CD4-positive, alpha-beta T cell treated with Interferon alpha-2 for 1 hour (primary cell): ENCODE results near the gene PPP1R9A.
A peak's percentile ranks its signal among the peaks of the same experiment; 100 is the strongest.

Experiments
- DNase-seq, 2 donors: peaks; one replicate each; pipeline ENCODE4 v3.0.0-alpha.2; 2020 to 2022

PPP1R9A gene

DNA sequence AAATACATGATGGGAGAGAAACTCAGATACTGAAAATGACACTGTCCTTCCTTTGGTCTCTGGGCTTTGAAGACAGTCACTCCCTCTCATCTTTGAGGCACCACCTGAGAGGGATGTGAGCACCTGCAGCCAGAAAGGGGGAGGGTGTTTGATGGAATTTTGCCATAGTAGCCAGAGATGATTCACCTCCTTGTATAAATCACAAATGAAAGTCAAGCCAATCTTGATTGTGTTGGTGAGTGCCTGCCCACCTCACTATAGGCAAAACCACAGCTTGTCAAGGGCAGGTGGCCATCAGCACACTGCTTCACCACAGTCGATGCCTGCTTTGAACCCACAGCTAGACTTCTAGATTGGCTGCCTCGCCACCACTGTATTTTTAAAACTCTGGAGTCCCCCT, 368.7 kb downstream of the PPP1R9A start:
- no peak for DNase-seq

DNA sequence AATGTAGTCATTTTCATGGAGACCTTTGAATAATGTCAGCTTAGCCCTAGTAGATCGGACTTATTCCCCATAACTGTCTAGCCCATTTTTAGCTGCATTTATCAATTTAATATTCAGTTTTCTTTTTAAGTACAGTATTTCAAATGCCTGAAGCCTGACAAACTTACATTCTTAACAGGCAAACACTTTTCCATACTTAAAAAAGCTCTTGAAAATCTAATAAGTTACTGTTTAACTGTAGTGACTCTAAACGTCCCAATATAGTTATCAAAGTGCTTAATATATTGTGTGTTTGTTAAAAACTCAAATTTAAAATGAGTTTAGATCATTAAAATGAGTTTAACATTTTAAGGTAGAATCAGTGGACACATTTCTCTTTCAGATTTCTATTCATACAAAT, 372.0 kb downstream of the PPP1R9A start:
- DNase-seq, result no peak

DNA sequence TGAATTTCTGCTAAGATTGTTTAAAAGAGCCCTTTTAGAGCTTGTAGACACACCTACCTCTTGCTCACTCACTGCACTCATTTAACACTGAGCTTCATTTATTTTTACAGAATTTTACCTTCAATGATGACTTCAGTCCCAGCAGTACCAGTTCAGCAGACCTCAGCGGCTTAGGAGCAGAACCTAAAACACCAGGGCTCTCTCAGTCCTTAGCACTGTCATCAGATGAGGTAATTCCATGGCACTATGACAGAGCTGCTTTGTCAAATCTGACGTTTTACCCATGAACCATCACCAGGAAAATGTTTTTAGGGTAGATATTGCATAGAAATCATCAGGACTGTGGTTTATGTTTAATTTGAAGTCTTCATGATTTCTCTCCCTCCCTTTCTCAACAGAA, 378.7 kb downstream of the PPP1R9A start:
- DNase-seq, result no peak

DNA sequence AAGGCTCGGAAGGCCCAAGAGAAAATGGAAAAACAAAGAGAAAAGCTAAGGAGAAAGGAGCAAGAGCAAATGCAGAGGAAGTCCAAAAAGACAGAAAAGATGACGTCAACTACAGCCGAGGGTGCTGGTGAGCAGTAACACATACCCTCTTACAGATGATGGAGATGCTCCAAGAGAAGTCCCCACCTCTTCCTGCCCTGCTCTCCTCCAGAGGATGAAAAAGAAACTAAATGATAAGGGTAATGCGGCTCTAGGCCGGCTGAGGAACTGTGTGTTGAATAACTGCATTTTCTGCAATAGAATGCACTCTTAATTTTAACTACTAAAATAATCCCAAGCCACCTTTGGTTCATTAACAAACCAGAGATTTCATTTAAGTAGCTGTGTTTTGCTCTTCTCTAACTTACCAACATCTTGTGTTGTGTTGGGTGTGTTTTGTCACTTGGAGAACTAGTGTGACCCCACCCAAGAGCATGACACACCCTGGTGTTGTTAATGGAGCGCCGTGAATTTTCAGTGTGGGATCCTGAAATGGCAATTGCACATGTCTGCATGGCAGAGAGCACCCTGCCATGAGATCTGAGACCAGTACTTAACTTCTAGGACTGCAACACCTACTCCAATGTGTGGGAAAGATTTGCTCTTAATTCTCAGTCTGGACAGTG, 382.9 kb downstream of the PPP1R9A start:
- DNase-seq, result no peak

DNA sequence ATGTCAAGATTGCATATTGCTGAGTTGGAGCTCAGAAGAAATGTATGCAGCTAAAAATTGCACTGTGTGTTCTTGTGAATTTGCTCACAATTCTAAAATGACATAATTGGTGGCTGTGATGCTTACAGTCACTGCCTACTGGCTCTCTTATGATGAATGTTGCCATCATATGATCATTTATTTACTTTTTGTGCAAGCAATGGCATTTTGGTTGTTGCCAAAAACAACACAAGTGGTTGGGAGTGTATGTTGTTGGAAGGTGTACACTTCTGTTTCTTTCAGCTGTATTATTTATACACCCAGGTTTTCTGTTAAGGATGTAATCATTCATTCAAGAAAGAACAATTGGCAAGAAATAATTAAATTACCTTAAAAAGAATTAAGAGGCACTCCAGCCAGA, 388.0 kb downstream of the PPP1R9A start:
- no peak for DNase-seq

DNA sequence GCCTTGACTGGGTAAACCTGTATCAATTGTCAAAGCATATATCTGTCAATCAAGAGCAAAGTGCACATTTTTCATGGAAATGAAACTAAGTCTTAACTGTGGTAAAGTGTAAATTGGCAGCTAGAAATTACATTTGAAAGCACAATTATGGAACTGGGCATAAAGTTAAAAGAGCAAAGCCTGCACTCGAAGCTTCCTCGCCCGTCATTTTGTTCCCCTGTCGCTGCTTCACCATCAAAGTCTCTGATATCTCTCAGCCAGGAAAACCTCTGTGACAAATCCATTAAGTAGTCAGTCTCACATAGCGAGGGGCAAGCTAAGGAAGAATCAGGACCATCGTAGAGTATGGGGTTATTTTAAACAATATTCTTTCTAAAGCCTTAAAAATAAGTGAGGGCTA, 389.1 kb downstream of the PPP1R9A start:
- DNase-seq, result no peak

DNA sequence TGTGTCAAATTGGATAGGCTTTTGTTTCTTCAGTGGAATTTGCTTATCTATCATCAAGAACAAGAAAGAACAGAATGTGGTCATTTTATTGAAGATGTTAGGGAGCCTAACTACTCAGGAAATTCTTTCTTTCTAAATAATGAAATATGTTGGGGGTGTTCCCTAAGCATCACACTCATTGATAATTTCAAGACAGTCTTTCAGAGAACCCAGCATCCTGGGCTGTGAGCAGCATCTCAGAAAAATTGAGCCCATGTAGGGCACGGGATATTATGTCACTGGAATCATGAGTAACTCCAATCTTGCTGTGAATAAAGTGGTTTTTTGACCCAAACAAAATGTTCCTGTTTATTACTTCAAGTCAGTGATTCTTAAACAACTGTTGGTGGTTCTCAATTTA, 389.6 kb downstream of the PPP1R9A start:
- DNase-seq, result no peak

DNA sequence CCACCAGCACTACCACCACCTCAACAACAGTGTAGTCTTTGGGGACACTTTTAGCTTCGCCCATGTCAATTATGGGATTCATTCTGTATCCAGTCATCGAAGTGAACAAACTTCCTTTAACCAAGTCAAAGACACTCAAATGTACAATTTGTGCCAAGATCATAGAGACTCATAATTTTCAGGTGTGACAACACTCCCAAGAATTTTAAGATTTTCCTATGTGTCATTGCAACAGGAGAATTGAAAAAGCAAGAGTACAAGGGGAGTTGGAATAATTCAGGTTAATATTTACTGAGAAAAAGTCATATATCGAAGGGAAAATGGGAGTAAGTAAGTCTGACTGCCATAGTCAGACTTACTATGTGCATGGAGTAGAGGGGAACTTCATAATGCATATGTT, 390.7 kb downstream of the PPP1R9A start:
- DNase-seq, result no peak

DNA sequence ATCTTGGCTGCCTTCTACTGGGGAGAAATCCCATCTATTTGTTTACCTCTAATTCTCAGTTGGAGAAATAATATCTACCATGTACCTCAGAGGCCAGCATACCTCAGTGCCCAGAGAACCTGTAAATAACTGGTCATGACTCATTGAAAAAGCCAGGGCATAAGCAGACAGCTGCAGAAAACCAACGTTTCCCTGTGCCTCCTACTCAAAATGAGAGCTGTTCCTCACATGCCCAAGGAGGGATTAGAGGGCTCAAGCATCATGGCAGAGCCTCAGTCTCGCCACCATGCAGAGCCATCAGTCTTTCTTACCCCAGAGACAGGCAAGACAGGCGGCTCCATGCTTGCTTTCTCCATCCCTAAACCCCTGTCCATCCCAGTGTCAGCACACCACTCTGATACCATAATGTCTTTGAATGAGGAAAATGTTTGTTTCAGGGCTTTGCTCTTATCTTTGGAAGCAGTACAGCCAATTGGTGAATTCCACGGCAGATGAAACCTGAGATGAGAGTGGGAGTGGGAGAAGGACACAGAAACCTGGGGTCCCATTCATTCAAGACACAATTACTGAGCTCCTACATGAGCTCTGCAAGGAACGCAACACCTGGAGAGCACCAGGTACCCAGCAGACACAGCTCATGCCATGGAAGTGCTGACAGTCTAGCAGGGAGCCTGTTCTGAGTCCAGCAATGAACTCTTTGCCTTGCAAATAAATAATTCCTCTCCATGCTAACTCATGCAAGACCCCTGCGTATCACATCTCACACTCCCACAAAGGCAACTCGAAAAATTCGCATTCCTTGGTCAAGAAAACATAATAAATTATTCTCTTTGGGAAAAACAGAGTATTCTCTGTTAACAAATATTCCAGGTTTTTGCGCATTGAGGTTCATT, 395.9 kb downstream of the PPP1R9A start:
- no peak for DNase-seq

DNA sequence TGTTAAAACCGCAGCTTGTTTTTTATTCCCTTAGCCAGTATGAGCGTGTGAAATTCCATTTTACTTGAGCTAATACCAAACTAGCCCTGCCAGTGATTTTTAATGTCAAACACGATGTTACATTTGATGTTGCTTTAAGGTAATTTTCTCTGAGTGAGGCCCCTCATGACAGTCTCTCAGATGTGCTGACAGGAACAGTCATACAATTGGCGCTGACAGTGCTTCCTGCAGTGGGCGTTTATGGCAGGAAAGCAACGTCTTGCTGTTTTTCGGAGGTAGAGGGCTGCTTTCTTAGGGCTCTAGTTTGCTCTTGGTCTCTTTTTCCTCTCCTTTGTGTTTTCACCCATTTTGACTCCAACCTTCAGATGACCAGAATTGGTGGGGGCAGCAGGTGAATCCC, 397.6 kb downstream of the PPP1R9A start:
- no peak for DNase-seq

DNA sequence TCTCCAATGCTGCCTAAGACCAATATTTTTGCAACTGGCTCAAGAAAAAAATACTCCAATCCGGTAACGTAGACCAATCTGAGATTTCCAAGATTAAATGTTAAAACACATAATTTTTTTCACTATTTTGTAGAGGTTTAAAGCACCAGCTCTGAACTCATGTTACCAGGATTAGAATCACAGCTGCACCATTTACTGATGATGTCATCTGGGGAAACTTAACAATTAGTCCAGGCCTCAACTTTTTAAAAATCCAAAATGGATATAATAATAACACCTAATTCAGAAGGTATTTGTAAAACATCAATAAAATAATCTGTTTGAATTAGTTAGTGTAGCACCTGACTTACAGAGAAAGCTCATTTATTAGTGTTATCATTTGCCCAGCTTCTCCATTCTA, 402.6 kb downstream of the PPP1R9A start:
- DNase-seq, result no peak

DNA sequence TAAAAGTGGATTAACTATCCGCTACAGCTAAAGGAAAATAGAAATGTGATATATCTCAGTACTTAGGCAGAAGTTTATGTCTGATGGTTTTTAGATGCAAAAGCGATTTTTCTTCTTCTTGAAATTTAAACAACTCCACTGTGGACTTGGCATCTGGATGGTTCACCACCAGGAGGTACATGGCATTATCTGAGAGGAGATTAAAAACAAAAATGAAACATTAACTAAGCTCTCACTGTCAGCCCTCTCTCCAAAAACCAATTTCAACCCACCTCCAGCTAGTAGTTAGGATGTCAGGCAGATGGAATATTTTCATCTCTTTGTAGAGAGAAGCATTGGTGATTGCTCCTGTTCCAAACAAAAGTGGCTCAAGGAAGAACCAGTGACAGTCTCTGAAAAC, 404.0 kb downstream of the PPP1R9A start:
- no peak for DNase-seq

DNA sequence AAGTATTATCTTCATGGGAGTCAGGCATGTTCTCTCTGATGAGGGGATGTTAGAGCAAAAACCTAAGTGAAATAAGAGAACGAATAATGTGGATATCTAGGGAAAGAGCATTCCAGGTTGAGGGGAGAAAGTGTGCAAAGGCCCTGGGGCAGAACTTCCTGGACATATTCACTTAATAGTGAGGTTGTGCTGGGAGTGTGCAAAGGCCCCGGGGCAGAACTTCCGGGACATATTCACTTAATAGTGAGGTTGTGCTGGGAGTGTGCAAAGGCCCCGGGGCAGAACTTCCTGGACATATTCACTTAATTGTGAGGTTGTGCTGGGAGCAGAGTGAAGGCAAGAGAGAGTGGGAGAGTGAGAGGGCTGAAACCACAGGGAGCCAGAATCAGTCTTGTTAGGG, 405.2 kb downstream of the PPP1R9A start:
- no peak for DNase-seq

DNA sequence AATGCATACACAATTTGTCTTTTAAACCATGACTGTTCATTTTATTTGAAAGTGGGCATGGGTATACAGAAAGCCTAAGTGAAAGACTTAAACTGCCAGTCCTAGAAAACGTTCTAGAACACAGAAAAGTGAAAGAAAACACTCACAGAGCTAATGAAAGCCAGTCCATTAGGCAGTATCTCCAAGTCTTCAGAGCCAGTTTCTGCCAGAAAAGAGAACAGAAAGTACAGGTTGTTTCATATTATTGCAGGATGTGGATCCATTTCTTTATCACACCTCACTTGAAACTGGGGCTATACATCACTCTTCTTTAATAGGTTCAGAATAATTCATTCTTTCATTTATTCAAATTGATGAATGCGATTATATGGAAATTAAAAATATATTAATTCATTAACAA, 409.2 kb downstream of the PPP1R9A start:
- no peak for DNase-seq

DNA sequence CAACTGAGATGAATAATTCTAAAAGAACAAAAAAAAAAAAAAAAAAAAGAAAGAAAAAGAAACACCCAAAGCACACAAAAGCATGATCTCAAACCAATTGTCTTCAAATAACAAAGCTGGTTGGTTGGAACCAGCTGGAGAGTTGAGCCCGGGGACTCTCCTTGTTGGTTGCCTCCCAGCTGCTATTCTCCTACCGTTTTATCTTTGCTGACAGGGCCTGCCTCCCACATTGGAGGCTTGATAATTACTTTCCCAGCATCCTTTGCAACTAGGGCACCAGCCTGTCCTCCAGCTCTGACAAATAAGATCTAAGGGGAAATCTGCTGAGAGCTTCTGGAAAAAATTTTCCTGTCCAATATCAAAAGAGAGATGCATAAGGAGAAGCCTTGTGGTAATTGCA, 410.2 kb downstream of the PPP1R9A start:
- no peak for DNase-seq

DNA sequence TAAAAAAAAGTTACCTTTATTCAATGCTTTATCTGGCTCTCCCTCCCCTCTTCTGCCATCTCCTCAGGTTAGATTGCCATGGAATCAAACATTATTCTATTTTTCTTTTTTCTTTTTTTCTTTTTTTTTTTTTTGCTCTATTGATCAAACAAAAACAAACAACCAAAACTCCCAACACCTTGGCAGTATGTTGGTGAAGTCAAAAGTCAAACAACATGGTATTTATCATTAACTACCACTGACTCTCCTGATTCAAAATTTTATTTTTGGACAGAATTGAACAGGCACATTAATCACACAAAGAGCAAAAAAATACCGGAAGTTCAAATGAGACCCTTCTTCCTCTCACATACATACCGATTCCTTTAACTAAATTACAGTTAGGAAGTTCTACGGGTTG, 410.6 kb downstream of the PPP1R9A start:
- no peak for DNase-seq

DNA sequence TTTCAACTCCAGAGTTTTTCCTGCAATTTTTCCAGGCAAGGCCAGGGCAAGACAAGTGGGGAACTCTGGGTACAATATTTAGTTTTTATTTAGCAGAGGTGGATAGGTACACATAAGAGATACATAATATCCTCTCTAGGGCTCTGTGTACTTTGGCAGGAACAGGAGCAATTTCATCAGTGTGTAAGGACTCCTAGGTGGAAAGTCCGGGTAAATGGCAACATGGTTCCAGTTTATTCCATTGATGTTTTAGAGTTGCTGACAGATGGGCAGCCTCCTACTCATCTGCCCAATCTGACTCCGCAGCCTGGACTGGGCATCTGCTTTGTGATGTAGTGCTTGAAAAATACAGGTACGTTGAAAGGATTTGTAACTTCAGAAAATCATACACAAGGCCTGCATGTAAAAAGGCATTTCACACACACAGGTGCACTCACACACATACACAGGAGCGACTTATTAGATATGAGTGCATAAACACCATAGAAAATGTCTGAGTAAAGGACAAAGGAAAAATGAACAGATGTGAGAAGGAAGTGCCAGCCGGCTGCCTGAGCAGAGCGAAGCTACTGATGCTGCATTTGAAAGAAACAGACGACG, 411.2 kb downstream of the PPP1R9A start:
- no peak for DNase-seq

DNA sequence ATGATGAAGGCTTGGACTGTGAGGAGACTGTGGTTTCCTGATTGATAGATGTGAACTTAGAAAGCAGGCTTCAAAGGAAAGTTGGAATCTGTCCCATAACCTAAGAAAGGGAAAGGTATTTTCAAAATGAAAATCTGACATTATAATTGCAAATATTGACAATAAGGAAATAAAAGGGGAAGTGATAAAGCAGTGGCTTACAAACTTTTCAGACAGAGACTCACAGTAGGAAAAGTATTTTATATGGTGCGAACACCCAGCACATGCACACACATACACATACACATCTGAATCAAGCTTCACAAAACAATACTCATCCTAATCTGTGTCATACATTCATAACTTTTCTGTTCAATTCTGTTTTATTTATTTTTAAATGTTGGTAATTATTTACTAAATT, 412.2 kb downstream of the PPP1R9A start:
- DNase-seq, result no peak

DNA sequence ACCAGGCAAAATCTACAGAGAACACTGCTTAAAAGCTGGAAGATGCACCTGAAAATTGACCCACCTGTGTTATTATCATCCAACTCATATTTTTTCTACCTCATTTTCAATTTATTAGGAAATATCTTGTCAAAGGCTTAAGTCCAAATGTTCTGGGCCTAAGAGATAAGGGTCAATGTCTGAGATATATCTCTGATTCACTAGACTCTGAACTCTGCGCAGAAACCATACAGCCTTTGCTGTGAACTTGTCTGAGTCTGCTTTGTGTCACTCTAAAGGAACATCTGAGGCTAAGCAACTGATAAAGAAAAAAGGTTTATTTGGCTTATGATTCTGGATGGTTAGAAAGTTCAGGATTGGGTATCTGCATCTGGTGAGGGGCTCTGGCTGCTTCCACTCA, 413.3 kb downstream of the PPP1R9A start:
- DNase-seq, result no peak

DNA sequence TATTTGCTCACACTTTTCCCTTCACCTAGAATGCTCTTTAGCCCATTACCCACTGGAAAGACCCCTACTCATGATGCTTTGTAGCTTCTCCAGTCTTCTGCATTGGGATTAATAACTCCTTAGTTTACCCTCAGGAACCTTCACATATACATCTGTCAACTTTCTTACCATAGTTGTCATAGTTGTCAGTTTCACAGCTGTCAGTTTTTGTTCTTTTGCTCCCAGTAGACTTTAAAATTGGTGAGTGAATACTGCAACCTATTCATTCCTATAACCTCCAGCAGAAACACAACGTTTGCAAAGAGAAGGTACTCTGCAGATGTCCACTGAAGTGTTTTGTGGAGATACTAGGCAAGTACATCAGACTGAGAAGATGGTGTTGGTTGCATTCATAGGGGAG, 414.3 kb downstream of the PPP1R9A start:
- no peak for DNase-seq

DNA sequence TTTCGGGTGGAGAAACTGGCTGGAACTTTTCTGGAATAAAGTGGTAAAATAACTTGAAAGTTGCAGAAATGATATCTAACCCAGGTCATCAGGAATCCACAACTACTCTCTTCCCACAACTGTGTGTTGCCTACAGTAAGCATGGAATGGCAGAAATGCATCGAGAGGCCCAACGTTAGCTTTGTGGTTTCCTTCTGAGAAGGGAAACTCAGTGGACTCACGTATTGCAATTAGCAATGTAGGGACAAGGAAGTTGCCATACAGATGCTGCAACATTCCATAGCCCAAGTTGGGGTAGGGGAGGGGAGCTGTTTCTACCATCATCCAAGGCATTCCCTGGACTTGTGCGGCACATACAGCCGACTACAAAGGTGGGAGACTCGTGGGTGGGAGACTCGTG, 415.0 kb downstream of the PPP1R9A start:
- no peak for DNase-seq

DNA sequence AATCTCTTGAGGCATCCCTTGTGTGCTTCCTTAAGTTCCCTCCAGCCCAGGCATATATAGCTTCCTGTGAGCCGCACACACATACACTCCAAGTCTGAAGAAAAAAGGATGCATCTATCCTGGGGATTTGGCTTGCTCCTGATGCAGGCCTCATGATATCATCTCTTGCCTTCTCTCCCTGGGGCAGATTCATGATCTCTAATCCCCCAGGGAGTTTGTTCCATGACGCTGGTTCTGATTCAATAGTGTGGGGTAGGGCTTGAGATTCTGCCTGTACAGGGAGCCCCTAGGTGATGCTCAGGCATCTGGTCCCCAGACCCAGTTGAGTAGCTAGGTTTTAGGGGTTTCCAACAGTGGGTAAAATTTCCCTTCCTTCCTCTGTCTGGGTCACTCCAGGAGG, 415.5 kb downstream of the PPP1R9A start:
- DNase-seq, result no peak

DNA sequence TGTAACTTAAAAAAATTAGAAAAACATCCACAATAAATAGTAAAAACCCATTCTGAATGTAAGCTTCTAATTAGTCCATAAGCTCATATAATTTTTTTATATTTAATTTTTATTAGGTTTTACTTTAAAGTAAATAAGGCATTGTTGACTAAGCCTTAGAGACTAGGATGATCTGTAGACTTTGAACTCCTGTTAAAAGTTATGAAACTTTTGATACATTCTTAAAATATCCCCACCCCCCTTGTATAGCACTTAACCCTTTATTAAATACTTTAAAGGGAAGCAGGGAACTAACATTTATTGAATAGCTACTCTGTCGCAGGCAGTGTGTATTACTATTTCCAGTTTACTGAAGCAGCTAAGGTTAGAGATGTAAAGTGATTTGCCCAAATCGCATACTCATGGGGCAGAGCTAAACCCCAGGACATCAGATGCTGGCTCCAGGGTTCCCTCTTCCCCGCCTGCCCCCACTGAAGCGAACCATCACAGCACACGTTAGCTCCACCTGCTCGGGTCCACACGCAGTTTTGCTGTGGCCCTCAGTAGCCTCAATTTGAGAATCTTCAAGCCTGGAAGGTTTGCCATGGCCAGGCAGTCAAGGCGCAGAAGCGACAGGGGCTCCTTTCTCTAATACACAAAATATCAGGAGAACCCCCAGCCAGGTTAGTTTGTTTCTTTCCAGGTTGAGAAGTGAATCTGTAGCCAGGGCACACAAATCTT, 416.2 kb downstream of the PPP1R9A start:
- no peak for DNase-seq

DNA sequence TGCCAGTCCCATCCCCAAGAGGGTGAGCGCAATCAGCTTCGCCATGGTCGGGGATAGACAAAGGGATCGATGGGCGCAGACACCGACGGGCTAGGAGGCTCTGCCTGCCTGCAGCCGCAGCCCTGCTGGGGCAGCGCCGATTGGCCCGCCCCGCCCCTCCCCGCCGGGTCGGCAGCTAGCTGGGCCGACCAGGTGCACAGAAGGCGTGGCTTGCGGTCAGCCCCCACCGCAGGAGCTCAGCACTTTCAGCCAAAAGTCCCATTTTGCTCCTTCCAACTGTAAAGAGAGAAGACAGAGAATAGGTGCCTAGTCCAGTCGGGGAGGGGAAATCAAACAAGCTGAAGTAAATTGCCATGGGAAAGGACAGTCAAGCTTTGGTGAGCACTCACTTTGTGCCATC, 417.0 kb downstream of the PPP1R9A start, which contains the start of gene PON1:
PON1 (minus strand) TSS at position 102 of the 400 bp plus-strand sequence; CDS start at position 45, 57 bp downstream.
- DNase-seq, result peak in 1 of 2 donors; percentile 43
